ENCODE data around the gene ADAMTSL1.
A peak's percentile ranks its signal among the peaks of the same experiment; 100 is the strongest.

ADAMTSL1 gene

GRCh38 chr9:18575686-18576085, 101.7 kb downstream of the ADAMTSL1 start:
- no peak for DNase-seq (ENCODE audit: low read depth)
- TF ChIP-seq CTCF (IDR thresholded peaks at IDR 0.05; ENCODE audit: insufficient read depth, low read depth, low read length, missing control alignments) = no peak
- H3K4me3 ChIP-seq (ENCODE audit: low read length) = no peak overlapping the region

GRCh38 chr9:18579536-18579935, 105.6 kb downstream of the ADAMTSL1 start:
- no peak overlapping the region for H3K4me3 ChIP-seq (ENCODE audit: low read length)
- DNase-seq (ENCODE audit: low read depth) = no peak
- TF ChIP-seq CTCF (IDR thresholded peaks at IDR 0.05; ENCODE audit: insufficient read depth, low read depth, low read length, missing control alignments) = no peak

GRCh38 chr9:18580151-18580550, 106.2 kb downstream of the ADAMTSL1 start:
- no peak for DNase-seq (ENCODE audit: low read depth)
- no peak overlapping the region for H3K4me3 ChIP-seq (ENCODE audit: low read length)
- no peak for TF ChIP-seq CTCF (IDR thresholded peaks at IDR 0.05; ENCODE audit: insufficient read depth, low read depth, low read length, missing control alignments)

GRCh38 chr9:18585996-18586395, 112.0 kb downstream of the ADAMTSL1 start:
- DNase-seq (ENCODE audit: low read depth) = no peak
- no peak for TF ChIP-seq CTCF (IDR thresholded peaks at IDR 0.05; ENCODE audit: insufficient read depth, low read depth, low read length, missing control alignments)

GRCh38 chr9:18588002-18588401, 114.0 kb downstream of the ADAMTSL1 start:
- DNase-seq (ENCODE audit: low read depth) = no peak
- no peak for TF ChIP-seq CTCF (IDR thresholded peaks at IDR 0.05; ENCODE audit: insufficient read depth, low read depth, low read length, missing control alignments)
- H3K4me3 ChIP-seq (ENCODE audit: low read length) = no peak overlapping the region

More at GRCh38 chr9:18585996-18586395, 112.0 kb downstream of the ADAMTSL1 start:
- no peak overlapping the region for H3K4me3 ChIP-seq (ENCODE audit: low read length)

GRCh38 chr9:18591261-18591660, 117.3 kb downstream of the ADAMTSL1 start:
- no peak for TF ChIP-seq CTCF (IDR thresholded peaks at IDR 0.05; ENCODE audit: insufficient read depth, low read depth, low read length, missing control alignments)
- DNase-seq (ENCODE audit: low read depth) = no peak
- H3K4me3 ChIP-seq (ENCODE audit: low read length) = no peak overlapping the region

- no peak for TF ChIP-seq CTCF (IDR thresholded peaks at IDR 0.05; ENCODE audit: insufficient read depth, low read depth, low read length, missing control alignments)
- H3K4me3 ChIP-seq (ENCODE audit: low read length) = no peak overlapping the region
- DNase-seq (ENCODE audit: low read depth) = peak; percentile 23
These were observed 120.9 kb downstream of the ADAMTSL1 start for GRCh38 chr9:18594837-18595236.
